Stimulated activated CD8-positive, alpha-beta memory T cell treated with anti-CD3 and anti-CD28 coated beads, Interleukin-12 subunit alpha, Interleukin-12 subunit beta, amount 100 ng/mL, for 1 hour (primary cell): ENCODE measurements around the gene TPSAB1.

Source experiments
- DNase-seq: peaks from one replicate; pipeline ENCODE4 v3.0.0-alpha.2; 2020; ENCODE audit warnings: low read depth

TPSAB1 gene

GRCh38 chr16:1285669-1286512 is 45.4 kb downstream of the TPSAB1 start:
- DNase-seq, result no peak

DNA sequence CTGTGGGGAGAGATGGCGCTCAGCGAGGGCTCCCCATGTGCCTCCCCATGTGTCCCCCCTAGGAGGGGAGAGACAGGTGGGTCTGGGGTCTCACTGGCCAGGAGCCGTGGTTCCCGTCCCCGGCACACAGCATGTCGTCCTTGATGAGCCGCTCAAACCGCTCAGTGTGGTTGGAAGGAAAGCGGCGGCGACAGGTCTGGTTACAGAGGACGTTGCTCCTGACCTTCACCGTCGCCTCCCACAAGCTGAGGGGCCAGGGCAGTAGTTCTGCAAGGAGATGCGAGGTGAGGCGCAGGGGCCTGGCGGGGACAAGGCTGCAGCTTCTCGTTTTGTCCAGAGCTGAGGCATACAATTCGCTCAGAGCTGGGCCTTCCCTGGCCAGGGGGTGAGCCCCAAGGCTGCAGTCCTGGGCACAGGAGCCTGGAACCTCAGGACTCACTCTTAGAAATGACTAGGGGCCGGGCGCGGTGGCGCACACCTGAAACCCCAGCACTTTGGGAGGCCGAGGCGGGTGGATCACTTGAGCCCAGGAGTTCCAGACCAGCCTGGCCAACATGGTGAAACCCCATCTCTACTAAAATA is 46.1 kb downstream of the TPSAB1 start:
- DNase-seq, result no peak

DNA sequence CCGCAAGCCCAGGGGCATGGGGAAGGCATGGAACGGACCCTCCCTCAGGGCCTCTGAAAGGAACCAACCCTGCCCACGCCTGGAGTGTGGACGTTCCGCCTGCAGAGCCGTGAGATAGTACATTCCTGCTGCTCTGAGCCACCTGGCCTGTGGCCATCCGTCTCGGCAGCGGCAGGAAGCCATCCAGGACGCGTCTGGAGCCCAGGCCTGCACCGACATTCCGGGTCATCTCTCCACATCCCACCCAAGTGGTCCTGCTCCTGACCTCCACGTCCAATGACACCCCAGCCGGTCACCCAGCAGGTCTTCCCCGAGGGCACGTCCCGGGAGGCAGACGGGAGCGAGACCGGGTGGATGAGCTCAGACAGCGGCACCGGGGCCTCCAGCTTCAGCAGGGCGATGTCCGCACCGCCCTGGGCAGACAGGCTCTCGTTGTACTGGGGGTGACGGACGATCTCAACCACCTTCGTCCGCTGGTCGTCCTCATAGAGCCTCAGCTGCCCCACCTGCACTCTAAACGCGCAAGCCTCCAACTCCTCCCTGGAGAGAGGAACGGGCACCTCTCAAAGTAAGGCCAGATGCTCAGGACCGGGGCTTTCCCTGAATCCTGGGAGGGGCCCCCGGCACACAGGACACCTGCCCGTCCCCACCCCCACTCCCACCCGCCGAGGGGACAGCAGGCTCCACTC is 47.6 kb downstream of the TPSAB1 start:
- DNase-seq, result no peak

DNA sequence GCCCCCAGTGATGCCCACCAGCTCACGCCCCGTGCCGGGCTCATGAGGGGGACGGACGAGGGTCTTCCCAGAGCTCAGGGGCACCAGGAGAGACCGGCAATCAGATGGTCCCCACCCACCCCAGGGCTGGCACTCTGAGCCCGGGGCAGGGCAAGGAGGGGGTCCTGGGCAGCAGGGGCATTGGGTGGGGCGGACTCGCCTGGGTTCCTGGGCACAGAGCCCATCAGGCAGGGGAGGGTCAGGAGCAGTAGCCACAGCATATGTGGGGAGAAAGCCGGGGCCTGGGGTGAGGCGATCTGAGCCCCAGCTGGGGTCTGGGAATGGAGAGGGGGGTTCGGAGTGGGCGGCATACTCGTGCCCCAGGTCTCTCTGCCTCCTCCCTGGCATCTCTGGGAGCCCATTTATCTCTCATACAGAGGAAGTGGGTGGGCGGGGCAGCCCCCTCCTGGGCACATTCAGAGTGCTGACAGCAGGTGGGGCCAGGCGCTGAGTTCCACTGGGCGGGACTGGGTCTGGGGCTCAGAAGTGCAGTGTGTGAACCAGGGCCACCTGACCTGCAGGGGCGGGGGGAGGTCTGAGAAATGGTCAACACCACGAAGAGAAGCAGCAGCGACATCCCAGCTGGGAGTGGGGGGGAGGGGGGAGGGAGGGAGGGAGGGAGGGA is 48.4 kb downstream of the TPSAB1 start:
- no peak for DNase-seq

GRCh38 chr16:1289477-1289866 is 49.0 kb downstream of the TPSAB1 start:
- DNase-seq, result no peak

DNA sequence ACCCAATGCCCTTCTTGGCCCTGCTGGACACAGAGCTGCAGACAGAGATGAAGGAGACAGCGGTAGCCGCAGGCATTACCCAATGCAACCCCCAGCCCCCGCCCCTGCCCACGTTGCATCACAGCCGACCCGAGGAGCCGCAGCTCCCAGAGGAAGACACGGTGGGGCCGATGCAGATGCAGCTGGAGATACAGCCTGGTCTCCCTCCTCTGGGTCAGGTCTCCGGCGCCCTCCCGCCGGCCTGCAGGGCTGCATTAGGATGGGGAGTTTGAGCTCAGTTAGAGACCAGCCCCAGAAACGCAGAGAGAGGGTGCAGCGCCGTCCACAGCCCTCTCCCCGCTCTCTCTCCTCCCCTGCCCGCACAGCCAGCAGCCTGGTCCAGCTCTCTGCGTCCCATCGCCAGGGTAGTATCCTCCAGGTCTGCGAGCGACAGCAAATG is 49.6 kb downstream of the TPSAB1 start:
- no peak for DNase-seq

DNA sequence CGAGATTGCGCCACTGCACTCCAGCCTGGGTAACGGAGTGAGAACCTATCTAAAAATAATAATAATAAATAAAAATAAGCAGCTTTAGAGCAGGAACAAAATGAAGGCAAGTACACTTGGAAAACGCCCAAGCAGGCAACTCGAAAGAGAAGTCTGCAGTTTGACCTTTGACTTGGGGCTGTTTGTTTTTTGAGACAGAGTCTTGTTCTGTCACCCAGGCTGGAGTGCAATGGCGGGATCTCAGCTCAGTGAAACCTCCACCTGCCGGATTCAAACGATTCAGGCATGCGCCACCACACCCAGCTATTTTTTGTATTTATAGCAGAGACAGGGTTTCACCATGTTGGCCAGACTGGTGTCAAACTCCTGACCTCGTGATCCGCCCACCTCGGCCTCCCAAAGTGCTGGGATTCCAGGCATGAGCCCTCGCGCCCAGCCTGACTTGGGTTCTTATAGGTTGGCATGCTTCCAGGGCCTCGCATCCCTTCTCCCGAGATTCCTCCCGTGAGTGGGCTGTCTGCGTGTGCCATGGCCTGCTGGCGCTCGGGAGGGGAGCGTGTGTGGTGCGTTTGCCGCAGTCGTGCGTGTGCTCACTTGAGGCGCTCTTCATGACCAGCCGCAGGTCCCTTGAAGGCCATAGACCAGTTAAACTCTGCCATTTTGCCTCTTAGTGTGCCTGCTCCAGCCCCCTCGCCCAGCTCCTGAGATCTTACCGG is 50.5 kb downstream of the TPSAB1 start:
- DNase-seq, result no peak

DNA sequence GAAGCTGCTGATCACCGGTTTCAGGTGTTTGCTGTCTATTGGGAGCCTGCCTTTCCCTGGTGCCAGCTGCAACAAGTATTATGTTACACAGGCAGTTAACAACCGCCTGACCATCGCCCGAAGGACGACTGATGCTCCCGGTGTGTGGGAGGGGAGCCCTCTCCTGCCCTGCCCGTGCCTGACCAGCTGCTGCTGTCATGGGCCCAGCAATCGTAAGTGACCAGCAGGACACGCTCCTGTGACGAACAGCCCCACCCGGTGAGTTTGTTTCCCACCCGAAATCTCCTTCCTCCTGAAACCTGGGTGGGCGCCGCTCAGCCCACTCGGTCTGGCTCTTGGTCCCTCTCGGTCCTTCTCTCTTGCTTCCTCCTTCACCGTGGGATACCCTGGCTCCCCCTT is 51.1 kb downstream of the TPSAB1 start:
- no peak for DNase-seq
